Activated T-cell treated with anti-CD3 and anti-CD28 coated beads, Interleukin-2, amount 50 U/mL, for 4 hours (primary cell): Measurements from ENCODE around the gene TAF4. TPM values are rescaled to one million over a fixed set of nuclear protein-coding genes. Genes with fewer than 3 reads are reported as not detected.

Experiments
- ATAC-seq, 2 donors: fragments of 200-7000 bp; cut with Tn5 transposase; one replicate each; pipeline ENCODE4 v1.10.0; 2021
- DNase-seq: peaks from one replicate; pipeline ENCODE4 v3.0.0-alpha.2; 2020
- H3K27me3 Mint-ChIP-seq: one replicate; pipeline ENCODE4 v1.8.0; 2021; ENCODE audit warnings: low read depth, mixed read lengths
- H3K36me3 Mint-ChIP-seq: one replicate; pipeline ENCODE4 v1.8.0; 2022; ENCODE audit warnings: mixed read lengths; ENCODE audit not compliant: insufficient read depth
- H3K4me1 Mint-ChIP-seq: one replicate; pipeline ENCODE4 v1.8.0; 2021; ENCODE audit warnings: low read depth, mixed read lengths
- H3K4me3 Mint-ChIP-seq: one replicate; pipeline ENCODE4 v1.8.0; 2021; ENCODE audit warnings: mild to moderate bottlenecking, moderate library complexity, mixed read lengths
- H3K9me3 Mint-ChIP-seq: one replicate; pipeline ENCODE4 v1.8.0; 2021; ENCODE audit warnings: mixed read lengths
- total RNA-seq, 3 donors: library from RNA; stranded (reverse); gene quantifications; one replicate each; pipeline ENCODE4 v1.2.1, GENCODE V29; 2021

The TAF4 gene
- total RNA-seq, 3 donors from 2014 or later = 26.4 to 31.1 (median 27.0) TPM

- Mint-ChIP-seq H3K4me1 (no peaks in the 10 kb centered on the region), H3K9me3 (no peaks in the 10 kb centered on the region), H3K27me3 (peaks cover 6% of the 10 kb centered on the region), H3K36me3 (no peaks in the 10 kb centered on the region), H3K4me3 (no peak overlapping the region)
- DNase-seq = no peak
- ATAC-seq = no peak
These were observed 126.6 kb downstream of the TAF4 start for GRCh38 chr20:61938839-61939690.

GRCh38 chr20:61937963-61938838, 127.5 kb downstream of the TAF4 start:
- peaks cover 6% of the 10 kb centered on the region for H3K27me3 Mint-ChIP-seq
- no peak overlapping the region for H3K4me3 Mint-ChIP-seq
- DNase-seq = no peak
- ATAC-seq = peak in 1 of 2 donors; percentile 18
- H3K4me1 Mint-ChIP-seq = no peaks in the 10 kb centered on the region
- H3K36me3 Mint-ChIP-seq = no peaks in the 10 kb centered on the region
- no peaks in the 10 kb centered on the region for H3K9me3 Mint-ChIP-seq

GRCh38 chr20:61937146-61937962, 128.3 kb downstream of the TAF4 start:
- Mint-ChIP-seq H3K36me3 (no peaks in the 10 kb centered on the region), H3K9me3 (no peaks in the 10 kb centered on the region), H3K27me3 (peaks cover 9% of the 10 kb centered on the region), H3K4me3 (no peak overlapping the region), H3K4me1 (no peaks in the 10 kb centered on the region)
- DNase-seq = no peak
- ATAC-seq = no peak

GRCh38 chr20:61936701-61937131, 129.0 kb downstream of the TAF4 start:
- no peak for DNase-seq
- H3K4me1 Mint-ChIP-seq = no peaks in the 10 kb centered on the region
- H3K9me3 Mint-ChIP-seq = no peaks in the 10 kb centered on the region
- peaks cover 9% of the 10 kb centered on the region for H3K27me3 Mint-ChIP-seq
- no peak overlapping the region for H3K4me3 Mint-ChIP-seq
- no peak for ATAC-seq
- H3K36me3 Mint-ChIP-seq = no peaks in the 10 kb centered on the region

- Mint-ChIP-seq H3K4me3 (no peak overlapping the region), H3K36me3 (no peaks in the 10 kb centered on the region), H3K27me3 (peaks cover 9% of the 10 kb centered on the region), H3K9me3 (no peaks in the 10 kb centered on the region), H3K4me1 (no peaks in the 10 kb centered on the region)
- ATAC-seq (no peak), DNase-seq (no peak)
These were observed 129.6 kb downstream of the TAF4 start for GRCh38 chr20:61935926-61936700.

- H3K9me3 Mint-ChIP-seq = no peaks in the 10 kb centered on the region
- H3K36me3 Mint-ChIP-seq = no peaks in the 10 kb centered on the region
- H3K27me3 Mint-ChIP-seq = peaks cover 9% of the 10 kb centered on the region
- ATAC-seq (no peak), DNase-seq (no peak)
- H3K4me1 Mint-ChIP-seq = no peaks in the 10 kb centered on the region
- no peak overlapping the region for H3K4me3 Mint-ChIP-seq
These were observed 130.8 kb downstream of the TAF4 start for GRCh38 chr20:61934716-61935530.

GRCh38 chr20:61933951-61934715, 131.5 kb downstream of the TAF4 start:
- Mint-ChIP-seq H3K27me3 (peaks cover 9% of the 10 kb centered on the region), H3K36me3 (no peaks in the 10 kb centered on the region)
- no peak for DNase-seq

GRCh38 chr20:61933481-61933950, 132.2 kb downstream of the TAF4 start:
- DNase-seq (no peak), ATAC-seq (no peak)
- no peaks in the 10 kb centered on the region for H3K4me1 Mint-ChIP-seq
- no peaks in the 10 kb centered on the region for H3K9me3 Mint-ChIP-seq
- no peak overlapping the region for H3K4me3 Mint-ChIP-seq
- H3K36me3 Mint-ChIP-seq = no peaks in the 10 kb centered on the region
- H3K27me3 Mint-ChIP-seq = peaks cover 9% of the 10 kb centered on the region

More at GRCh38 chr20:61933951-61934715, 131.5 kb downstream of the TAF4 start:
- no peak for ATAC-seq
- no peaks in the 10 kb centered on the region for H3K4me1 Mint-ChIP-seq
- H3K4me3 Mint-ChIP-seq = no peak overlapping the region
- H3K9me3 Mint-ChIP-seq = no peaks in the 10 kb centered on the region

- no peak overlapping the region for H3K4me3 Mint-ChIP-seq
- no peaks in the 10 kb centered on the region for H3K9me3 Mint-ChIP-seq
- DNase-seq (no peak), ATAC-seq (no peak)
- no peaks in the 10 kb centered on the region for H3K36me3 Mint-ChIP-seq
- no peaks in the 10 kb centered on the region for H3K4me1 Mint-ChIP-seq
- H3K27me3 Mint-ChIP-seq = peaks cover 9% of the 10 kb centered on the region
These were observed 132.8 kb downstream of the TAF4 start for GRCh38 chr20:61932711-61933480.

GRCh38 chr20:61932199-61932592, 133.5 kb downstream of the TAF4 start:
- H3K9me3 Mint-ChIP-seq = no peaks in the 10 kb centered on the region
- H3K4me1 Mint-ChIP-seq = no peaks in the 10 kb centered on the region
- no peak overlapping the region for H3K4me3 Mint-ChIP-seq
- ATAC-seq (no peak), DNase-seq (no peak)
- no peaks in the 10 kb centered on the region for H3K36me3 Mint-ChIP-seq
- H3K27me3 Mint-ChIP-seq = peaks cover 9% of the 10 kb centered on the region

- no peak for DNase-seq
These were observed 134.0 kb downstream of the TAF4 start for GRCh38 chr20:61931476-61932198.

More at GRCh38 chr20:61931476-61932198, 134.0 kb downstream of the TAF4 start:
- H3K4me3 Mint-ChIP-seq = no peak overlapping the region
- H3K27me3 Mint-ChIP-seq = peaks cover 9% of the 10 kb centered on the region
- H3K9me3 Mint-ChIP-seq = no peaks in the 10 kb centered on the region
- no peaks in the 10 kb centered on the region for H3K4me1 Mint-ChIP-seq
- no peaks in the 10 kb centered on the region for H3K36me3 Mint-ChIP-seq
- ATAC-seq = no peak
